Smooth muscle cell of the brain vasculature (primary cell): ENCODE data around the gene SLC35F4.

Experiments
- DNase-seq: peaks from one replicate; pipeline ENCODE4 v3.0.0-alpha.2; 2012; ENCODE audit warnings: low read depth, low spot score

The SLC35F4 gene

GRCh38 chr14:57533214-57533613, 332.7 kb downstream of the SLC35F4 start:
- DNase-seq: no peak

GRCh38 chr14:57530571-57530970, 335.3 kb downstream of the SLC35F4 start:
- DNase-seq: no peak

GRCh38 chr14:57526942-57527341, 338.9 kb downstream of the SLC35F4 start:
- no peak for DNase-seq

GRCh38 chr14:57519043-57519442, 346.8 kb downstream of the SLC35F4 start:
- DNase-seq: no peak
